Mucosa of rectum (tissue), 2 donors: Measurements from ENCODE around the gene PYM1.

ENCODE experiments used
- H3K27ac ChIP-seq, 2 donors: one replicate each; pipeline ENCODE4 v1.7.0; 2013; ENCODE audit warnings: inconsistent platforms in 2 of 2, low read depth in 2 of 2, low read length in 2 of 2
- H3K27me3 ChIP-seq, 2 donors: one replicate each; pipeline ENCODE4 v1.7.0; 2013; ENCODE audit warnings: low read length in 2 of 2; ENCODE audit not compliant: control insufficient read depth in 2 of 2, insufficient read depth in 2 of 2
- H3K36me3 ChIP-seq, 2 donors: one replicate each; pipeline ENCODE4 v1.7.0; 2013; ENCODE audit warnings: low read length in 2 of 2; ENCODE audit not compliant: control insufficient read depth in 2 of 2, insufficient read depth in 2 of 2
- H3K4me1 ChIP-seq, 2 donors: one replicate each; pipeline ENCODE4 v1.7.0; 2013; ENCODE audit warnings: low read length in 2 of 2, mild to moderate bottlenecking in 1 of 2; ENCODE audit not compliant: control insufficient read depth in 2 of 2, insufficient read depth in 2 of 2
- H3K4me3 ChIP-seq, 2 donors: one replicate each; pipeline ENCODE4 v1.7.0; 2013; ENCODE audit warnings: low read length in 2 of 2
- H3K9ac ChIP-seq, 2 donors: one replicate each; pipeline ENCODE4 v1.7.0; 2013; ENCODE audit warnings: low read length in 2 of 2, low read depth in 1 of 2, mild to moderate bottlenecking in 1 of 2
- H3K9me3 ChIP-seq, 2 donors: one replicate each; pipeline ENCODE4 v1.7.0; 2013; ENCODE audit warnings: low read length in 2 of 2; ENCODE audit not compliant: control insufficient read depth in 2 of 2
- donor health status: healthy.
- donor health status: Normal muscosa, but diverticular disease.

PYM1 gene

DNA sequence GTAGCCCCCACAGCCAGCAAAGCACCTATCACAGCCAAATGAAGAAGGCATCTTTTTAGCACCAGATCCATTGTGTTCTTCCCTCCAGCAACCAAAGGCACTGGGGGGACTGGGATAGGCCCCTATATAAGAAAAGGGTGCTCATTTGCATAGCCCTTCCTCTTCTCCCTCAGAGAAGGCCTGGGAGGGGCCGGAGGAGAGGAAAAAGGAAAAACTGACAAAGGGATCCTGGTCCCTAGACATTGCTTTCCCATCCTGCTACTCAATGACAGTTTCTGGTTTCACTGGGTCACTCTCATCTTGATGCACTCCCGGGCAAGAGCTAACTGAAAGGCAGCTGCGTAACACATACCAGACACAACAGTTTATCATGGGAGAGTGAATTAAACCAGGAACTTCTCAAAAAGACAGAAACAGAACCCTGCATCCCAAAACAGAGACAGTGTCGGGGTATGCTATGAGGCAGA, 38.3 kb upstream of the PYM1 start, which contains the start of gene PMEL:
PMEL (minus strand) TSS at position 102 of the 467 bp plus-strand sequence; CDS start at position 71, 31 bp downstream.
- H3K27ac ChIP-seq = peak within 1 kb of the TSS; percentile 76 to 77
- peak within 1 kb of the TSS; percentile 90 to 92 for H3K4me3 ChIP-seq
- H3K27me3 ChIP-seq = no peaks in the 10 kb centered on the region
- peak within 1 kb of the TSS; percentile 88 to 92 for H3K9ac ChIP-seq
- H3K9me3 ChIP-seq = no peaks in the 10 kb centered on the region
- H3K36me3 ChIP-seq = no peaks in the 10 kb centered on the region
- peaks cover 15 to 18% of the 10 kb centered on the region in 2 donors for H3K4me1 ChIP-seq

DNA sequence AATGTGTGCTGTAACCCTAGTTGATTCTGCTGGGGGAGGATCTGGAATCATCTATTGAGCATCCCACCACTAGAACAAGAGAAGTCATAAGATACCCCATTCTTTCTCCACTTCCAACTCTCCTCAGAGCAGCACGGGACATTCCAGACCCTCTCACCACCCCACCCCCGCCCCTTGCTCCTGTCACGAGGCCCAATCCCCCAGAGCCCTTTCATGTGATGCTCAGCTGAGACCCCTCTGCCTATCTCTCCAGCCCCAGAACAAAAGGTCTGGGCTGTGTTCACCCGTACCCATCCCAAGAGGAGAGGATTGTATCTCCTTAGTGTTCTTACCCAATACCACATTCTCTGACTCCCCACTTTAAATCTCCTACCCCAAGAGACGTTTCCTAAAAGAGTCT, 37.5 kb upstream of the PYM1 start:
- Histone ChIP-seq H3K27ac (no peak overlapping the region), H3K9ac (no peak overlapping the region), H3K4me1 (peaks cover 15 to 18% of the 10 kb centered on the region in 2 donors), H3K27me3 (no peaks in the 10 kb centered on the region), H3K4me3 (no peak overlapping the region), H3K9me3 (no peaks in the 10 kb centered on the region), H3K36me3 (no peaks in the 10 kb centered on the region)

DNA sequence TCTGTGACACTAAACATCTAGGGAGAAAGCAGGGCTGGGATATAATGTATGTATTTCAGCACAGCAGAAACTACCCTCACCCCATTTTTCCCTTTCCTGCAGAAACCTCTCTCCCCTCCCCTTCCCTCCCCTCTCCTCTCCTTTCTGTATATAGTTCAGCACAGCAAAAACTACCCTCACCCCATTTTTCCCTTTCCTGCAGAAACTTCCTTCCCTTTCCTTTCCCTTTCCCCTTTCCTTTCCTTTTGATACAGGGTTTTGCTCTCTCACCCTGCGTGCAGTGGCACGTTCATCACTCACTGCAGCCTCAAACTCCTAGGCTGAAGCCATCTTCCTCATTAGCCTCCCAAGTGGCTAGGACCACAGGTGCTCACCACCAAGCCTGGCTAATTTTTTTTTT, 36.1 kb upstream of the PYM1 start:
- no peak overlapping the region for H3K27ac ChIP-seq
- no peaks in the 10 kb centered on the region for H3K36me3 ChIP-seq
- H3K9ac ChIP-seq = no peak overlapping the region
- H3K4me3 ChIP-seq = no peak overlapping the region
- no peaks in the 10 kb centered on the region for H3K27me3 ChIP-seq
- no peaks in the 10 kb centered on the region for H3K9me3 ChIP-seq
- peaks cover 15 to 18% of the 10 kb centered on the region in 2 donors for H3K4me1 ChIP-seq

DNA sequence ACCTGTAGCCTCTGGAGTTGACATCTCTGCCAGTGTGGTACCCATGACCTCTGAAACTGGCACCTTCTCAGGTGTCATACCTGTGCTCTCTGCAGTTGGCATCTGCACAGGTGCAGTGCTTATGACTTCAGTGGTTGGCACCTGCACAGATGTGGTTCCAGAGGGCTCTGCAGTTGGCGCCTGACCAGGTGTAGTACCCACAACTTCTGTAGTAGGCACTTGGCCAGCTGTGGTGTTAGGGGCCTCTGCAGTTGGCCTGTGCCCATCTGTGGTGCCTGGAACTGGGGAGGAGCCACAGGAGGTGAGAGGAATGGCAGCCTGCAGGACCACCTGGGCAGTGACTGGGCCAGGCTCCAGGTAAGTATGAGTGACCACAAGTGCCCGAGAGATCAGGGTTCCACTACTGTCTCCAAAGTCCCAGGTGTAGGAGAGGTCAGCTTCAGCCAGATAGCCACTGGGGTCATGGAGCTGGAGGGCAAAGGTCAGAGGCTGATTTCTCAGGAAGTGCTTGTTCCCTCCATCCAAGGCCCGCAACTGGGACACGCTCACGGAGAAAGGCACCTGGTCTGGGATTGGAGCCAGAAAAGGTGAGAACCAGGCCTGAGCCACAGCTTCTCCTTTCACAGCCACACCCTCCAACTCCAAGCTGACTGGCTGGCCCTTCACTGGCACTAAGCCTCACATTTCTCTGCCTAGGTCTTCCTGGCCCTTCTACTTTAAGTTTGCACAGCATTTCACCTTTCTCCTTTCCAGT, 29.6 kb upstream of the PYM1 start:
- H3K36me3 ChIP-seq = peaks cover 15 to 20% of the 10 kb centered on the region in 2 donors
- no peak overlapping the region for H3K27ac ChIP-seq
- H3K9ac ChIP-seq = no peak overlapping the region
- H3K27me3 ChIP-seq = no peaks in the 10 kb centered on the region
- H3K4me1 ChIP-seq = peaks cover 6 to 8% of the 10 kb centered on the region in 2 donors
- H3K9me3 ChIP-seq = no peaks in the 10 kb centered on the region
- no peak overlapping the region for H3K4me3 ChIP-seq

- H3K9me3 ChIP-seq = no peaks in the 10 kb centered on the region
- H3K27ac ChIP-seq = no peak overlapping the region
- no peak overlapping the region for H3K9ac ChIP-seq
- peaks cover 6 to 8% of the 10 kb centered on the region in 2 donors for H3K4me1 ChIP-seq
- no peaks in the 10 kb centered on the region for H3K27me3 ChIP-seq
- no peak overlapping the region for H3K4me3 ChIP-seq
- H3K36me3 ChIP-seq = peaks cover 25 to 33% of the 10 kb centered on the region in 2 donors
These were observed 28.3 kb upstream of the PYM1 start for GRCh38 chr12:55955800-55956508.

GRCh38 chr12:55955344-55955743, 27.6 kb upstream of the PYM1 start:
- H3K27me3 ChIP-seq = no peaks in the 10 kb centered on the region
- H3K27ac ChIP-seq = no peak overlapping the region
- H3K9me3 ChIP-seq = no peaks in the 10 kb centered on the region
- H3K9ac ChIP-seq = no peak overlapping the region
- H3K4me1 ChIP-seq = peaks cover 6 to 8% of the 10 kb centered on the region in 2 donors
- no peak overlapping the region for H3K4me3 ChIP-seq
- H3K36me3 ChIP-seq = peaks cover 25 to 33% of the 10 kb centered on the region in 2 donors

DNA sequence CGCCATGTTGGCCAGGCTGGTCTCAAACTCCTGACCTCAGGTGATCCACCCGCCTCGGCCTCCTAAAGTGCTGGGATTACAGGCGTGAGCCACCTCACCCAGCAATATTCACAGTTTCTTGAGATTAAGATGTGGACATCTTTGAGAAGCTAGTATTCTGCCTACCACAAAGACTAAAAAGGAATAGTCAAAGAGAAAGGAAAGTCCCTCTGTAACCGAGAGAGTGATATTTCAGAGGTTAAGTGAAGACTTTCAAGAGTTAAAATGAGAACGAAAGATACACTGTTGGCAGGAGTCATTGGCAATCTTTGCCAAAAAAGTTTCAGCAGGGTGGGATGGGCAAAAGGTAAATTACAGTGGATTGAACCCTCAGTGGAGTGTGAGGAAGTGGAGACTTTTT, 18.9 kb upstream of the PYM1 start:
- peaks cover 16 to 36% of the 10 kb centered on the region in 2 donors for H3K36me3 ChIP-seq

GRCh38 chr12:55942577-55943136, 15.0 kb upstream of the PYM1 start:
- Histone ChIP-seq H3K9me3 (no peaks in the 10 kb centered on the region), H3K4me1 (peaks cover 10 to 13% of the 10 kb centered on the region in 2 donors), H3K4me3 (no peak overlapping the region), H3K27me3 (no peaks in the 10 kb centered on the region), H3K36me3 (peaks cover 41 to 57% of the 10 kb centered on the region in 2 donors), H3K9ac (no peak overlapping the region), H3K27ac (no peak overlapping the region)

More for the DNA sequence above, 18.9 kb upstream of the PYM1 start:
- H3K4me3 ChIP-seq = no peak overlapping the region
- H3K9ac ChIP-seq = no peak overlapping the region
- H3K27ac ChIP-seq = no peak overlapping the region
- H3K27me3 ChIP-seq = no peaks in the 10 kb centered on the region
- H3K4me1 ChIP-seq = no peaks in the 10 kb centered on the region
- H3K9me3 ChIP-seq = no peaks in the 10 kb centered on the region

DNA sequence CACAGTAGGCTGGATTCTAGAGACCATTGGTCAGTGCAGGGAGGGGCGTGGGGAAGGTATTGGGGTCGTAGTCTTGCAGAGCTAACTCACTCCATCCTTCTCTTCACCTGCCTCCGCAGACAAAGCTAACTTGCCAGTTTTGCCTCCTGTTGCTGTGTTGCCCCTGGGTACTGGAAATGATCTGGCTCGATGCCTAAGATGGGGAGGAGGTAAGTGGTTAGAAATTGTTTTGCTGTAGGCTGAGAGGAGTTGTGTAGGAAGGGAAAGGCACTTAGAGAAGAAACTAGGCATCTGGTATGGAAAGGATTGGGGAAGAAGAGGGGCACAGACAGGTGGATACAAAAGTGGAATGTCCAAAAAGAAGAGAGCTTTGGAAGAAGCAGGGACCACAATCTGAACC, 14.4 kb upstream of the PYM1 start:
- H3K4me1 ChIP-seq = peaks cover 10 to 13% of the 10 kb centered on the region in 2 donors
- H3K27me3 ChIP-seq = no peaks in the 10 kb centered on the region
- no peak overlapping the region for H3K4me3 ChIP-seq
- no peak overlapping the region for H3K27ac ChIP-seq
- H3K9ac ChIP-seq = no peak overlapping the region
- no peaks in the 10 kb centered on the region for H3K9me3 ChIP-seq
- H3K36me3 ChIP-seq = peaks cover 43 to 63% of the 10 kb centered on the region in 2 donors
